Measurements from ENCODE around the gene PTPN2. TPM values are rescaled to one million over a fixed set of nuclear protein-coding genes. Genes with fewer than 3 reads are reported as not detected.
"Not testable (repeated sequence)": the region's sequence is repeated elsewhere in the genome, so short reads cannot be mapped to it uniquely, and the experiment has no call there.

The PTPN2 gene
- total RNA-seq, 1 donor from 2014 or later = 11.0 TPM

DNA sequence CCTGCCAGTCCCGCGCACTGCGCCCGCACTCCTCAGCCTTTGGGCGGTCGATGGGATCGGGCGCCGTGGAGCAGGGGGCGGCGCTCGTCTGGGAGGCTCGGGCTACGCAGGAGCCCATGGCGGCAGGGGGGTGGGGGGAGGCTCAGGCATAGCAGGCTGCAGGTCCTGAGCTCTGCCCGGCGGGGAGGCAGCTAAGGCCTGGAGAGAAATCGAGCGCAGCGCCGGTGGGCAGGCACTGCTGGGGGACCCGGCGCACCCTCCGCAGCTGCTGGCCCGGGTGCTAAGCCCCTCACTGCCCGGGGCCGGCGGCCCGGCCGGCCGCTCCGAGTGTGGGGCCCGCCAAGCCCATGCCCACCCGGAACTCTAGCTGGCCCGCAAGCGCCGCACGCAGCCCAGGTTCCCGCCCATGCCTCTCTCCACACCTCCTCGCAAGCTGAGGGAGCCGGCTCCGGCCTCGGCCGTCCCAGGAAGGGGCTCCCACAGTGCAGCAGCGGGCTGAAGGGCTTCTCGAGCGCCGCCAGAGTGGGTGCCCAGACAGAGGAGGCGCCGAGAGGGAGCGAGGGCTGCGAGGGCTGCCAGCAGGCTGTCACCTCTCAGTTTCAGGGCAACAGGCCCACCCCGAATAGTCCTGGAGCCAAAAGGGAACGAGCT lies 107.1 kb downstream of the PTPN2 start:
- TF ChIP-seq, protein P1, sequence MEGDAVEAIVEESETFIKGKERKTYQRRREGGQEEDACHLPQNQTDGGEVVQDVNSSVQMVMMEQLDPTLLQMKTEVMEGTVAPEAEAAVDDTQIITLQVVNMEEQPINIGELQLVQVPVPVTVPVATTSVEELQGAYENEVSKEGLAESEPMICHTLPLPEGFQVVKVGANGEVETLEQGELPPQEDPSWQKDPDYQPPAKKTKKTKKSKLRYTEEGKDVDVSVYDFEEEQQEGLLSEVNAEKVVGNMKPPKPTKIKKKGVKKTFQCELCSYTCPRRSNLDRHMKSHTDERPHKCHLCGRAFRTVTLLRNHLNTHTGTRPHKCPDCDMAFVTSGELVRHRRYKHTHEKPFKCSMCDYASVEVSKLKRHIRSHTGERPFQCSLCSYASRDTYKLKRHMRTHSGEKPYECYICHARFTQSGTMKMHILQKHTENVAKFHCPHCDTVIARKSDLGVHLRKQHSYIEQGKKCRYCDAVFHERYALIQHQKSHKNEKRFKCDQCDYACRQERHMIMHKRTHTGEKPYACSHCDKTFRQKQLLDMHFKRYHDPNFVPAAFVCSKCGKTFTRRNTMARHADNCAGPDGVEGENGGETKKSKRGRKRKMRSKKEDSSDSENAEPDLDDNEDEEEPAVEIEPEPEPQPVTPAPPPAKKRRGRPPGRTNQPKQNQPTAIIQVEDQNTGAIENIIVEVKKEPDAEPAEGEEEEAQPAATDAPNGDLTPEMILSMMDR (IDR thresholded peaks at IDR 0.05; ENCODE audit: borderline replicate concordance) = no peak
- peak overlapping the region; percentile 45 for H3K4me3 ChIP-seq
- intact Hi-C loops (cut with micrococcal nuclease) = no loop called here
- H3K4me1 ChIP-seq = no peaks in the 10 kb centered on the region
- no peaks in the 10 kb centered on the region for H3K36me3 ChIP-seq
- peak overlapping the region; percentile 8 for H3K27ac ChIP-seq (replicated peaks)
- H3K27me3 ChIP-seq (ENCODE audit: low read depth) = no peaks in the 10 kb centered on the region
- no peaks in the 10 kb centered on the region for H3K9me3 ChIP-seq (replicated peaks)
- no peak for DNase-seq

DNA sequence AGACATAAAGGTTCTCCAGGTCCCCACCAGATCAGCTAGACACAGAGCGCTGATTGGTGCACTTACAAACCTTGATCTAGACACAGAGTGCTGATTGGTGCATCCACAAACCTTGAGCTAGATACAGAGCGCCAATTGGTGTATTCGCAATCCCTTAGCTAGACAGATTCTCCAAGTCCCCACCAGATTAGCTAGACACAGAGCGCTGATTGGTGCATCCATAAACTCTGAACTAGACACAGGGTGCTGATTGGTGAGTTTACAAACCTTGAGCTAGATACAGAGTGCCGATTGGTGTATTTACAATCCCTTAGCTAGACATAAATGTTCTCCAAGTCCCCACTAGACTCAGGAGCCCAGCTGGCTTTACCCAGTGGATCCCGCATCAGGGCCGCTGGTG lies 107.6 kb downstream of the PTPN2 start:
- H3K27ac ChIP-seq (replicated peaks); intact Hi-C loops (cut with micrococcal nuclease); H3K9me3 ChIP-seq (replicated peaks); H3K27me3 ChIP-seq (ENCODE audit: low read depth); DNase-seq; H3K36me3 ChIP-seq; H3K4me3 ChIP-seq; H3K4me1 ChIP-seq: not testable (repeated sequence)

DNA sequence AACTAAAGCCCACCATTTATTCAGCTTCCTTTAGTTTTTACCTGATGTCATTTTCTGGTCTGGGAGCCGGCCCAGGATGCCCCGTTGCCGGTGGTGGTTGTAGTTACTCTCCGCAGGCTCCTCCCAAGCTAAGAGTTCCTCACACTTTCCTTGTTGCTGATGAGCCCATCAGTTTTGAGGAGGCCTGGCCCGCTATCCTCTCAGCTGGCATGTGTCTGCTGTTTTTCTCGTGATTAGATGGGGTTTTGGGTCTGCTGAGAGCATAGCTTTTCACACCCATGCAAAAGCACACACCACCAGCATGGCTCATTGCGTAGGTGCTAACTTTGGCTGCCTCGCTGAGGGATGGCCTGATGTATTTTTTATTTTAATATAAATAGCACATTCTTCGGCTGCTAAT lies 109.1 kb downstream of the PTPN2 start:
- Histone ChIP-seq H3K36me3 (no peaks in the 10 kb centered on the region), H3K4me1 (no peaks in the 10 kb centered on the region), H3K27me3 (ENCODE audit: low read depth) (no peaks in the 10 kb centered on the region), H3K27ac (replicated peaks) (no peak overlapping the region), H3K4me3 (no peak overlapping the region), H3K9me3 (replicated peaks) (no peaks in the 10 kb centered on the region)
- intact Hi-C loops (cut with micrococcal nuclease) = no loop called here
- TF ChIP-seq, protein P1 (IDR thresholded peaks at IDR 0.05; ENCODE audit: borderline replicate concordance) = no peak
- no peak for DNase-seq

DNA sequence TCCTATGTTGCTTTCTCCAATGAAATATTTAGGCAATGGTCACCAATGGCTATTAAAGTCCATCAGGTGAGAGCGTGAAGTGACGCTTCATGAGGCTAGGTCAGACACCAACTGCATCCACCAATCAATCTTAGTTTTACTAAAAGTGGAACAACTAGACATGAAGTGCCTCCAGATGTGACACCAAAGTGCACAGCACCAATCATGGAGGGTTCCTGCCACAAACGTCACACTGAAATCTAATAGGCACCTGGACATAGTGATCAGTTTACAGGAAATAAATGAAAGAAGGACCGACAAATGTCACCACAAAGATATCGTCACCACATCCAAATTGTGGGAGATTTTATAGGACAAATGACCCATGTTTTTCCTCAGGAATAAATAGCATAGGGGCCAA lies 110.7 kb downstream of the PTPN2 start:
- H3K9me3 ChIP-seq (replicated peaks) = no peaks in the 10 kb centered on the region
- TF ChIP-seq, protein P1 (IDR thresholded peaks at IDR 0.05; ENCODE audit: borderline replicate concordance) = no peak
- no peak for DNase-seq
- no peak overlapping the region for H3K4me3 ChIP-seq
- no peaks in the 10 kb centered on the region for H3K4me1 ChIP-seq
- no peak overlapping the region for H3K27ac ChIP-seq (replicated peaks)
- no peaks in the 10 kb centered on the region for H3K27me3 ChIP-seq (ENCODE audit: low read depth)
- H3K36me3 ChIP-seq = no peaks in the 10 kb centered on the region
- intact Hi-C loops (cut with micrococcal nuclease) = no loop called here

DNA sequence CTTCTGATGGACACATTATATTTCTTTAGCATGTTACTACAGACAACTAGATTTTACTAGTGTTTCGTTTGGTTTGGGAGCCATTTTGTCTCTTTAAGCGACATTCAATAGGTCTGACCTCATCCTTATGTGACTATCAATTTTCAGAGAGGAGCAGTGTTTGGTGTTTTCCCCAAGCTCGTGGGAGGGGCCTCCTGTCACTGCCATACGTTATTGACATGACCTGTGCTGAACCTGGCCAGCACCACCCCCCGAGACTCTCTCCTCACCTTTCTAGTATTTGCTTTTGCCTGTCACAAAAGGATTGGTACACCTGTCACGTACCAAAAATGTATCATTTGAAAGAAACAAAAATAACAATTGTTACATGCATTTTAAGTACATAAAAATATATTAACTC lies 111.9 kb downstream of the PTPN2 start:
- H3K27ac ChIP-seq (replicated peaks) = no peak overlapping the region
- H3K9me3 ChIP-seq (replicated peaks) = no peaks in the 10 kb centered on the region
- DNase-seq = no peak
- no peaks in the 10 kb centered on the region for H3K27me3 ChIP-seq (ENCODE audit: low read depth)
- no peaks in the 10 kb centered on the region for H3K36me3 ChIP-seq
- TF ChIP-seq, protein P1 (IDR thresholded peaks at IDR 0.05; ENCODE audit: borderline replicate concordance) = no peak
- H3K4me1 ChIP-seq = no peaks in the 10 kb centered on the region
- H3K4me3 ChIP-seq = no peak overlapping the region
- intact Hi-C loops (cut with micrococcal nuclease) = no loop called here

DNA sequence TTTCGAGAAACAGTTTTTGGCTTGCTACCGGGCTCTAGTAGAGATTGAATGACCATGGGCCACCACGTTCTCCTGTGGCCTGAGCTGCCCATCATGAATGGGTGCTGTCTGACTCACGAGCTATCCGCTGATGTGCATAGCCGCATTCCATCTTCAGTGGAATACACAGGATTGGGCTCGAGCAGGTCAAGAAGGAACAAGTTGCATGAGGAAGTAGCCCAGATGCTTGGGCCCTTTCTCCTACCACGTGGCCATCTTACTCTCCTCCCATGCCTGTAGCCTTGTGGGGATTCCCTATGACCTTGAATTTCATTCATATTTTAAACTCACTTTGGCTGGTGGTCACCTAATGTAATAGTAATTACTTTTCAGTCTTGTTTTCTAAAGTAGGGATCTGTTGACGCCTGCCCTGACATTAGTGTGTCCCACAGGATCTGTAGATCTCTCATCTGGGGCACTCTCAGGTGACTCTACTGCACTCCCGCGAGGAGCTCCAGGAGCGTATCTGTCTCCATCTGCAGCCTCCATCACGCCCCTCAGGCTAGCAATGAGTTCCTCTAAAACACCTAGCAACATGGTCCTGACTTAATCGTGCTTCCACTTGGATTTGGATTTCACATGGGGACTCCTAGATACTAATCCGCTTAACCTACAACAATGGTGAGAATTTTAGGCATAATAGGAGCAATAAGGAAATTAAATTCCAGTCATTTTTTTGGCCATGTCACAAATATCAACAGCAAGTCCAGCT lies 113.4 kb downstream of the PTPN2 start:
- Histone ChIP-seq H3K9me3 (replicated peaks) (no peaks in the 10 kb centered on the region), H3K4me3 (no peak overlapping the region), H3K27me3 (ENCODE audit: low read depth) (no peaks in the 10 kb centered on the region), H3K27ac (replicated peaks) (no peak overlapping the region), H3K4me1 (no peaks in the 10 kb centered on the region), H3K36me3 (no peaks in the 10 kb centered on the region)
- intact Hi-C loops (cut with micrococcal nuclease) = no loop called here
- no peak for DNase-seq
- TF ChIP-seq, protein P1 (IDR thresholded peaks at IDR 0.05; ENCODE audit: borderline replicate concordance) = no peak
